Measurements from ENCODE around the gene KLHL14. TPM values are rescaled to one million over a fixed set of nuclear protein-coding genes. Genes with fewer than 3 reads are reported as not detected.
A peak's percentile ranks its signal among the peaks of the same experiment; 100 is the strongest.

KLHL14 gene
- total and polyA plus RNA-seq, 2 of the 13 experiments (the other 11 are each of a cell fraction or from before 2014, with no cell fraction given), result 16.0 to 41.8 TPM

GRCh38 chr18:32701313-32701712 is 71.5 kb downstream of the KLHL14 start:
- DNase-seq (ENCODE audit: low spot score) (no peak), FAIRE-seq (no peak), ATAC-seq (no peak)
- in situ Hi-C loops (cut with HindIII; ENCODE audit: extremely low pct_ligation_motif_present, low pct_unique_long_range_greater_than_20kb), result no loop called here
- no TSS peak for BruUV-seq (replicated peaks)
- Histone ChIP-seq H3K4me3 (replicated peaks in 1 of 3; ENCODE audit: insufficient read depth in 1 of 3, low read depth in 2 of 3, low read length in 3 of 3) (no peak overlapping the region), H3K9me3 (ENCODE audit: low read length) (no peaks in the 10 kb centered on the region), H3K36me3 (replicated peaks in 1 of 2; ENCODE audit: control insufficient read depth in 1 of 2, insufficient read depth in 2 of 2, low read length in 2 of 2) (peaks cover 2 to 10% of the 10 kb centered on the region in 2 experiments), H3K4me2 (ENCODE audit: low read depth, low read length) (no peak overlapping the region), H3K79me2 (ENCODE audit: insufficient read depth, low read length) (peaks cover 8% of the 10 kb centered on the region), H3K4me1 (ENCODE audit: insufficient read depth, low read length) (peaks cover 16% of the 10 kb centered on the region), H3K27ac (ENCODE audit: extremely low read length, insufficient read depth, low read length) (no peak overlapping the region), H4K20me1 (ENCODE audit: insufficient read depth, low read length) (peaks cover 7% of the 10 kb centered on the region; the same call in 1 of the 2 replicates), H3K9ac (ENCODE audit: insufficient read depth, low read depth, low read length) (no peak overlapping the region), H3K27me3 (ENCODE audit: control insufficient read depth in 1 of 2, insufficient read depth in 2 of 2, low read length in 2 of 2) (no peaks in the 10 kb centered on the region), H2AFZ (ENCODE audit: low read length) (no peak overlapping the region)
- no peak for TF ChIP-seq PPARG (CRISPR knock-in tag; conservative IDR thresholded peaks at IDR 0.05)
- no peak for TF ChIP-seq HNRNPL (IDR thresholded peaks at IDR 0.05; ENCODE audit: low read depth, low read length)
- CTCF ChIA-PET (ENCODE audit: low intra/inter-chr PET ratio, low total read pairs), result no interaction called here
- POLR2A ChIA-PET, result no interaction called here
- intact Hi-C loops (cut with micrococcal nuclease; ENCODE audit: unreplicated experiment), result no loop called here

GRCh38 chr18:32698153-32698552 is 74.7 kb downstream of the KLHL14 start:
- TF ChIP-seq ZNF780A (CRISPR knock-in tag; IDR thresholded peaks at IDR 0.05) (no peak), ONECUT2 (CRISPR knock-in tag; IDR thresholded peaks at IDR 0.05) (peak; percentile 80), SOX6 (IDR thresholded peaks at IDR 0.05) (no peak), SOX6 (CRISPR knock-in tag; IDR thresholded peaks at IDR 0.05) (peak; percentile 29; the same call in 1 of the 2 replicates), SALL1 (CRISPR knock-in tag; IDR thresholded peaks at IDR 0.05) (peak; percentile 15; the same call in 1 of the 2 replicates), ZBTB26 (CRISPR knock-in tag; IDR thresholded peaks at IDR 0.05; ENCODE audit: borderline replicate concordance) (peak; percentile 73; the same call in 1 of the 2 replicates), GATAD2A (CRISPR knock-in tag; IDR thresholded peaks at IDR 0.05) (peak; percentile 45; the same call in 1 of the 2 replicates), LRRFIP1 (CRISPR knock-in tag; conservative IDR thresholded peaks at IDR 0.05) (no peak), CBX1 (IDR thresholded peaks at IDR 0.05; ENCODE audit: low read depth) (no peak), NFATC3 (CRISPR knock-in tag; IDR thresholded peaks at IDR 0.05) (no peak)
- no peak overlapping the region for H3K9ac ChIP-seq (ENCODE audit: insufficient read depth, low read depth, low read length)
- no peak overlapping the region for H3K27ac ChIP-seq (ENCODE audit: extremely low read length, insufficient read depth, low read length)
- peaks cover 7% of the 10 kb centered on the region; the same call in 1 of the 2 replicates for H4K20me1 ChIP-seq (ENCODE audit: insufficient read depth, low read length)
- H2AFZ ChIP-seq (ENCODE audit: low read length), result no peak overlapping the region
- CTCF ChIA-PET (ENCODE audit: low intra/inter-chr PET ratio, low total read pairs), result no interaction called here
- POLR2A ChIA-PET, result interaction anchor here (1.1 kb wide), 1 partner anchor 105 kb away, joined by 3 read pairs; no protein-coding TSS in a partner anchor
- 79% methylated on average over 3 of the region's 3 CpGs for WGBS (ENCODE audit: low lambda C conversion rate)
- no TSS peak for BruUV-seq (replicated peaks)
- no peak for DNase-seq (ENCODE audit: low spot score)
- no peaks in the 10 kb centered on the region for H3K9me3 ChIP-seq (ENCODE audit: low read length)
- no peak overlapping the region for H3K4me3 ChIP-seq (replicated peaks in 1 of 3; ENCODE audit: insufficient read depth in 1 of 3, low read depth in 2 of 3, low read length in 3 of 3)
- in situ Hi-C loops (cut with HindIII; ENCODE audit: extremely low pct_ligation_motif_present, low pct_unique_long_range_greater_than_20kb) (no loop called here), intact Hi-C loops (cut with micrococcal nuclease; ENCODE audit: unreplicated experiment) (no loop called here)
- H3K27me3 ChIP-seq (ENCODE audit: control insufficient read depth in 1 of 2, insufficient read depth in 2 of 2, low read length in 2 of 2), result no peaks in the 10 kb centered on the region
- no peak for FAIRE-seq
- peaks cover 7 to 36% of the 10 kb centered on the region in 2 experiments for H3K36me3 ChIP-seq (replicated peaks in 1 of 2; ENCODE audit: control insufficient read depth in 1 of 2, insufficient read depth in 2 of 2, low read length in 2 of 2)
- no peak overlapping the region for H3K4me2 ChIP-seq (ENCODE audit: low read depth, low read length)
- ATAC-seq, result peak; percentile 64
- H3K79me2 ChIP-seq (ENCODE audit: insufficient read depth, low read length), result peaks cover 8% of the 10 kb centered on the region
- H3K4me1 ChIP-seq (ENCODE audit: insufficient read depth, low read length), result peaks cover 16% of the 10 kb centered on the region

All from HepG2 (cell line).